Hepatocyte (in vitro differentiated cells): ENCODE results near the gene ZNF142.

Experiments
- CTCF ChIP-seq: fragments of 200-600 bp; sonication (generic); IDR thresholded peaks from 2 replicates; pipeline ENCODE4 v1.5.1; 2016; ENCODE audit warnings: antibody characterized with exemption, mild to moderate bottlenecking; ENCODE audit not compliant: poor library complexity
- EZH2 ChIP-seq: fragments of 200-600 bp; sonication (generic); IDR thresholded peaks from 2 replicates; pipeline ENCODE4 v1.6.1; 2016; ENCODE audit warnings: antibody characterized with exemption, mild to moderate bottlenecking, borderline replicate concordance
- EZH2phosphoT487 ChIP-seq: fragments of 200-600 bp; sonication (generic); IDR thresholded peaks from one replicate; pipeline ENCODE4 v1.6.1; 2018; ENCODE audit warnings: antibody characterized with exemption, mild to moderate bottlenecking, low read depth, moderate library complexity; ENCODE audit not compliant: unreplicated experiment, severe bottlenecking

- TF ChIP-seq CTCF (no peak), EZH2 (no peak), EZH2phosphoT487 (no peak)
Observed at GRCh38 chr2:218618102-218618860, 41.1 kb downstream of the ZNF142 start.
